Suppressor macrophage treated with lipopolysaccharide for 1 hour (primary cell): Measurements from ENCODE around the gene OR2A25.

Experiments used
- DNase-seq, 3 donors: peaks; one replicate each; pipeline ENCODE4 v3.0.0-alpha.2; 2020 to 2022

OR2A25 gene

GRCh38 chr7:144085978-144086377 is 16.4 kb downstream of the OR2A25 start, which contains the start of gene OR2A12:
OR2A12 (plus strand) TSS chr7:144086278; CDS start chr7:144095108, 8,830 bp downstream.
- DNase-seq = no peak

- DNase-seq = no peak
Measured at GRCh38 chr7:144086730-144087129, 17.1 kb downstream of the OR2A25 start.

- DNase-seq = no peak
Measured at GRCh38 chr7:144087230-144087629, 17.6 kb downstream of the OR2A25 start.

- DNase-seq = no peak
Measured at GRCh38 chr7:144090667-144091066, 21.1 kb downstream of the OR2A25 start.

GRCh38 chr7:144098776-144099175 is 29.2 kb downstream of the OR2A25 start:
- no peak for DNase-seq

- no peak for DNase-seq
Measured at GRCh38 chr7:144100607-144101006, 31.0 kb downstream of the OR2A25 start.

DNA sequence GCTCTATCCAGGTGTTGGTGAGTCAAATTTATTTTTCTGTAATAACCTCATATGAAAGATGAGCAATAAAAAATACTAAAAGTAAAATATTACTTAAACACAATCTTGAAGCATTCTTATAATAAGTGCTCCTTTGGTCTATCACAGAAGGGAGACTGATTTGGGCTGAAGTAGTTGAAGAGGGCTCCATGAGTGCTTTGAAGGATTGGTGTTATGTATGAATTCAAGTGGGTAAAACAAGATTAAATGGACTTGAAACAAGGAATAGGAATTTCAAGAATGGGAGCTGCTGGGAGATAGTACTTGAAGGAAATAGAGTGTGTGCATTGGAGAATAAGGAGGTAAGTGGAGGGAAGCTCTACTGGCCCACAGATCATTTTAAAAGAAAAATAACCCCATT is 32.4 kb downstream of the OR2A25 start:
- no peak for DNase-seq

DNA sequence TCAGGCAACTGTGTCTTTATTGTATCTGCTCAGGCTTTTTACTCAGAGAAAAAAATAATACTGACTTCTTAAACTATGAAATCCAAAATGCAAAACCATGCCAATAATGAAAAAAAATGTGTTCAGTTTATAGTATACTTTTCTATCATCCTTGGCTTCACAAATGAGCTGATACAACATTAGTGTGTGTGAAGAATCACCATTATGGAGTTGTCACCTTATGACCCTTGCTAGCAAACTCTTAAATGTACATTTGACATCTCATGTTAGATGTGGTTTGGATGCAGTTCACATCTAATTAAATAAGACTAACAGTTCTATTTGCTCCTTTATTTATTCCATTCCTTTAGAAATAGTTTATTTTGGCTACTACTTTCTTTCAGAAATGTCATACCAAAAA is 35.6 kb downstream of the OR2A25 start:
- DNase-seq = no peak

DNA sequence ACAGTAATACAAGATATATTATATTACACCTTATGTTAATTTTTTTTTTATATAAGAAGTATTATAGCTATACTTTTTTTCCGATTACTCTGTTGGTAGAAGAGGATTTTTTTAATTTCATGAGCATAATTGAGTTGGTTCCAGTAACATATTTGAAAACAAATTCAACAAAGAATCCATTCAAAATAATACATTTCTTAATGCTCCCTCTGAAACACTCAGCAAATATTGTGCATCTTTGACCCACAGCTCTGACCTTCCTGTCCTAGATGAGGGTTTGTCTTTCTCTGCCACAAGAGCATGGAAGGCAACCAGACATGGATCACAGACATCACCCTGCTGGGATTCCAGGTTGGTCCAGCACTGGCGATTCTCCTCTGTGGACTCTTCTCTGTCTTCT is 39.7 kb downstream of the OR2A25 start, which contains the start of gene OR2A2:
Gene OR2A2 (plus strand): TSS at position 301 of the 400 bp plus-strand sequence. CDS start 0 bp downstream, at position 301.
- no peak for DNase-seq

- no peak for DNase-seq
Measured at GRCh38 chr7:144110272-144110671, 40.7 kb downstream of the OR2A25 start.

GRCh38 chr7:144113651-144114050 is 44.0 kb downstream of the OR2A25 start:
- no peak for DNase-seq

DNA sequence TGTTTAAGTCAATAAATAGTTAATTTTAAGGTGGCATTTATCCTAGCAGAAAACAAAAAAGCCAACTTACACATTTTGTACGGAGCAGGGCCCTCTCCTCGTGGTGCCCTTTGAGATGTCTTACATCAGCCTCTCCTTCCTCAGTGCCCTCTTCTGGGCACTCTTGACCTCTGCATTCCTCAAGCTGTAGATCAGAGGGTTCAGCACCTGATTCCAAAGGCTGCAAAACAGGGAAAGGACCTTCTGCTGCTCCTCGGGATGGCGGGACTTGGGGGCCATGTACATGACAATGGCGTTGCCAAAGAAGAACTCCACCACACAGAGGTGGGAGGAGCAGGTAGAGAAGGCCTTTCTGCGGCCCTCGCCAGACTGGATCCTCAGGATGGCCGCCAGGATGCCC is 48.7 kb downstream of the OR2A25 start:
- no peak for DNase-seq

DNA sequence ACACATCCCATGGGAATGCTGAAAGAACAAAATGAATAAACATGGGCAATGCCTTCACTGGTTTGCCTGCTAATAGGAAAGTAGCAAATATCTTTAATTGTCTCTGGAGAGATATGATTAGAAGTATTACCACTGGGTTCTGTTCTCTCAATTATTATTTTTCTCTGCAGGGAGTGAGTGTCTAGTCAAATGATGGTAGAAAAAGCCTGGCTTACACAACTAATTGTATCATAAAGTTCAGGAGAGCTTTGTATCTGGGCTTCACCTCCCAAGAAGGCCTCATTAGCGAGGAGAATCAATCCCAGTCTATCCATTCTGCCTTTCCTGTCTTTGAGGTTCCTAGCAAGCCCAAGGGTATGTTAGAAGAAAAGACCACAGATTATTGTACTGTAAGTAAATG is 53.3 kb downstream of the OR2A25 start, which contains the start of gene OR2A14:
Gene OR2A14 (plus strand): TSS at position 301 of the 400 bp plus-strand sequence. CDS start 5,937 bp downstream, outside the sequence.
- DNase-seq = no peak
